ENCODE measurements around the gene WNT11.

Gene WNT11

GRCh38 chr11:76174330-76174729 is 32.0 kb downstream of the WNT11 start:
- no peak for DNase-seq (ENCODE audit: low read depth)

DNA sequence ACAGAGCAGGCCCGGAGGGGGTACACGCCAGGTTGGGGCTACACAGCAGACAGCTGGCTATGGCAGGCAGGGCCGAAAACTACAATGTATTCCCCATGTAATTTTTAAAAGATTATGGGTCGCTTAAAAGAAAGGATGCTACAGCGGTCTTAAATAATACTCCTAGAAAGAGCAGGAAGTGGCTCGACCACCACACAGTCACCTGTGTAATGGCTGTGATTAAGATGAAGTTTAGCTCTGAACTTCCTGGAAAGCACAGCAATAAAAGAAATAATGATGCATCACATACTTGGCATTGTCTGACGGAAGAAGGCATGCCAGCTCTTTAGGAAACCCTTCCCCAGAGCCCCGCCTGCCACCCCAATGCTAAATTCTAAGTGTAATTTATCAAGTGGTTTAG is 32.6 kb downstream of the WNT11 start:
- DNase-seq (ENCODE audit: low read depth), result no peak

GRCh38 chr11:76172583-76172982 is 33.7 kb downstream of the WNT11 start:
- DNase-seq (ENCODE audit: low read depth), result no peak

- DNase-seq (ENCODE audit: low read depth), result no peak
Measured at GRCh38 chr11:76170468-76170867, 35.8 kb downstream of the WNT11 start.

- no peak for DNase-seq (ENCODE audit: low read depth)
Measured at GRCh38 chr11:76169473-76169896, 36.8 kb downstream of the WNT11 start.

DNA sequence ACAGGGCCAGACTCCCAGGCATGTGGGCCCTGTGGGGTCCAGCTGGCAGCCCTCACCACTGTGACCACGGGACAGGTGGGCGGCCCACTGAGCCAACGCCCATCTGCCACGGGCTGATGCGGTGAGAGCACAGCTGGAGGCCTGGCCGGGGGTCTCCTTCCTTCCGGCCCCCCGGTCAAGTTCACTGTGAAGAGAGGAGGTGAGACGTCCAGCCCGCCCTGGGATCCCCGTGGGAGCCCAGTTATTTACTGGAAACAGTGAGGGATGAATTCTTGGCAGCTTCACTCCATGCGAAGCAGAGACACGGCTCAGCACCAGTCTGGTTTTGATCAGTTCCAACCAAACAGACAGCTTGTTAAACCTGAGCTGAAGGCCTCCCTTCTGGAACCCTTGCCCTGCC is 38.7 kb downstream of the WNT11 start:
- DNase-seq (ENCODE audit: low read depth), result no peak

- DNase-seq (ENCODE audit: low read depth), result no peak
Measured at GRCh38 chr11:76166314-76166713, 40.0 kb downstream of the WNT11 start.

GRCh38 chr11:76164861-76165751 is 41.2 kb downstream of the WNT11 start:
- DNase-seq (ENCODE audit: low read depth), result no peak

GRCh38 chr11:76164081-76164480 is 42.2 kb downstream of the WNT11 start:
- no peak for DNase-seq (ENCODE audit: low read depth)

- no peak for DNase-seq (ENCODE audit: low read depth)
Measured at GRCh38 chr11:76163289-76163880, 42.9 kb downstream of the WNT11 start.

DNA sequence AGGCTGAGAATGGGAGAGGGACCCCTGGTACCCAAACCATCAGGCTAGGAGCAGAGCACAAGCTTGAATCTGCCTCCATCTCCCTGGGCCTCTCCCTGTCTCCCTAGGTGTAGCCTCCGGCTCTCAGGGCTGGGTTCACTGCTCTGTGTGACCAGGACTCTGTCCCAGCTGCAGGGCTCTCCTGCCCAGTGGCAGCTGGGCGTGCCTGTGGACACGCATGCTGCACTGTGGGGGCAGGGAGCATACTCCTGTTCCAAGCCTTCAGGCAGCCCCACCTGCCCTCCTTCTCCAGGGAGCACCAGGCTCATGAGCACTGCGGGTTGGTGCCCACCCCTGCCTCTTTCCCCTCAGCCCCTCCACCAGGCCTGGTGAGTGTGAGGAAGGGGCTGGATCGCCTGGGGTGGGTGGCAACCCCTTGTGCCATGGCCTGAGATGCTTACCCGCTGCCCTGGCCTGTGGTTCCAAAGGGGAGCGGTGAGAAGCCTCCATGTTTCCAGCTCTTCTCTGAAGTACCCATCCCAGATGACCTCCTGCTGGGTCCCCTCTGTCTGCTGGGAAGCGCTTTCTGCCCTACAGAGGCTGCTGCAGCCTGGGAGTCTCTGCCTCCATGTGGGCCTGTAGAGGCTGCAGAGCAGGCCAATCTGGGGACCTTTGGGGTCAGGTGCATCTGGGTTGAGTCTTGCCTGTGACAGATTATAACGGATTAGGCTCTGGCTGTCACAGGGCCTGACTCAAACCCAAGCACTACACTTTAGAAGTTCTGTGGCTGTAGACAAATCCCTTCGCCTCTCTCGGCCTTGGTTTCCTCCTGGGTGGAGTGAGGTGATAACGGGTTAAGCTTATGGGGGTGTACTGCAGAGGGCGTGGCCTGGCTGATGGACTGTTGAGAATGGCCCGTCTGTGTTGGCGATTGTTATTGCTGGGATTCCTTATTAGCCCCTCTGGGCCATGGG is 43.7 kb downstream of the WNT11 start:
- no peak for DNase-seq (ENCODE audit: low read depth)

DNA sequence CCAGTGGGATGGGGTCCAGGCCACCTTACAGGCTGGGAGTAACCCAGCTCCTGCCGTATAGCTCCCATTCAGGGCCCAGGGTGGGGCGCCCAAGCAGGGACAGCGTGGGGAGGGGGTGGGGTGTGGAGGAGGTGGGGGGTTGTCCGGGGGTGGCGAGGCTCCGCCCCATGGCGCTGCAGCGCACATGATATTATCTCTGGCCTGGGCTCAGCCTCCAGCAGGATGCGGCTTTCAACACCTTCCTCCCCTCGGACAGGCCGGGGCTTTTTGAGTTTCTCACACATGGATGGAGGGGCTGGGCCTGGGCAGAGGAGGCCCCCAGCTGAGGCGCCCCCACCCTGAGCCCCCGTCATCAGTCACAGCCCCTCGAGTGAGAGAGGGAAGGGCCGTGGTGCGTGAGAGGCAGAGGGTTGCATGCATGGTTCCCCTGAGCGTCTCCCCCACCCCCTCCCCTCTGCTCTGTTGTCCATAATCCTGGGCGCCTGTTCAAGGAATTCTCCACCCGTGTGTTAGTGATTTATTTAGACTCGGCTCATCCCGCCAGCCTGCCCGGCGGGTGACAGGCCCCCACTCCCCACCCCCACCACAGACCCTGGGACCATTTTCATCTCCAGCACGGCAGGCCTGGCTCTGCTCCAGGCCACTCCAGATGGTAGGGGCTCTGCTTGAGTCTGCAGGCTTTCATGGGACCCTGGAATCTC is 44.9 kb downstream of the WNT11 start:
- DNase-seq (ENCODE audit: low read depth), result no peak

DNA sequence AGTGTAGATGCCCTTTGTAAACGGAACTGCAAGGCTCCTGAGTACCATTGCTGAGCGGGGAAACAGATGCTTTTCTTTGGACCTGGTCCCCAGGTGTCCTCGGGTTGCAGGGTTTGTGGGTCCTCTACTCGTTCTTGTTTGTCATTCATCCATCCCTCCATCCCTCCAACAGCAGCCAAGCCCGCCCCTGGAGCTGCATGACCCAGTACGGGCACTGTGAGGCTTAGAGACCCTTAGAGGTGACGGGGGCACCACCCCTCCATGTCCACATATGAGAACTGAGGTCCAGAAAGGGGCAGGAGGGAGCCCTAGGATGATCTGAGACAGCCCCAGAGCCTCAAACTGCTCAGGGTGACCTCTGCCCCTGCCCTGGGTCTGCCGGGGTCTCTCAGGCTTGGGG is 45.4 kb downstream of the WNT11 start:
- DNase-seq (ENCODE audit: low read depth), result no peak

DNA sequence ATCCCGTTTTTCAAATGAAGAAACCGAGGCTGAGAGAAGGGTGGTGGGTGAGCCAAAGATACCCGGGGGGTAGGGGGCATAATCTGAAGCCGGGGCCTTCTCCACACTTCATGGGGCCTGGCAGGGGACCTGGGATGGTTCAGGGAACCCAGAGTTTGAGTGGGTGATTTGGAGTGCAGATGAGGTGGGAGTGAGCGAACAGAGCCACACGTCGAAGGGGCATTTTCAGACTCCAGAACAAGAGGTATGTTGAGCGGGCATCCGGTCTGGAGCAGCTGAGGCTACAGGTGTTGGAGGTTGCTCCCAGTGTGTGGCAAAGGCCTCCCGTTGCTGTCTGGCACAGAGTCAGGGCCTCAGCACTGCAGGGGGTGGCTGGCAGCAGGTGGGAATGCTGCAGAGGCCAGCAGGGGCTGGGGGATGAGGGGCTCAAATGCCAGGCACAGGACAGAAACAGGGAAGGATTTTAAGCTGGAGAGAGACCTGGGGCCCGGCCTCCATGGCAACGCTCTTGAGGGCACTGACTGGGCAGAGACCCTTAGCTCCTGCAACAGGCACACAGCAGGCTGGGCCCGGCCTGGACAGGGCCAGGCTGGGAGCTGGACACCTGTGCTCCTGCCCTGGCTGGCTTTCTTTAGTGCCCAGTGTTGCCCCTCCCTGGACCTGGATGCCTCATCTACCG is 46.2 kb downstream of the WNT11 start:
- DNase-seq (ENCODE audit: low read depth), result no peak

DNA sequence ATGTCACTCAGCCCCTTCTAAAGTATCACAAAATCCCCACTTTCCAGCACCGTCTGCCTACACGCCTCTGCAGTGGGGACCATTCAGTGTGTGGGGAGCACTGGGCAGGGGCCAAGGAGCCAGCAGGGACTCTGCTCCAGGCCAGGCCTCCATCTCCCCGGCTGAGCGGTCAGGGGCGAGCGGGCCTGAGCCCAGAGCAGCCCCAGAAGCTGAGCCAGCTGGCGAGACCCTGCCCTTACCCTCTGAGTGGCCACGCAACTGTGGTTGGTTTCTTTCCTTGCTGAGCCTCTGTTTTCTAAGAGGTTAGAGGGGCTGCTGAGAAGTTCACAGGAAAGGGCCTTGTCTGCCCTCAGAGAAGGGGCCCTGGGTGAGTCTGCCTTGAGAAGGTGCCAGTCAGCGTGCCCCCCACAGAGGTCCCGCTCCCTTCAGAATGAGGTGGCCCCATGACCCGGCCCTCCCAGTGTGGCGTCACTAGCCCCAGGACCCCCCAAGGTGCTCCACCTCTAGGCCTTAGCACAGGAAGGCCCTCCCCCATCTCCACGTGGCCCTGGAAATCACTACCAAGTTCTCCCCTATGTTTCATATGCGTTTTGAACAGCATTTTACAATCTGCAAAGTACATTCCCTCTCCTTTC is 46.9 kb downstream of the WNT11 start:
- DNase-seq (ENCODE audit: low read depth), result no peak

GRCh38 chr11:76158394-76159302 is 47.7 kb downstream of the WNT11 start:
- no peak for DNase-seq (ENCODE audit: low read depth)

GRCh38 chr11:76157891-76158290 is 48.4 kb downstream of the WNT11 start:
- DNase-seq (ENCODE audit: low read depth), result no peak

- DNase-seq (ENCODE audit: low read depth), result no peak
Measured at GRCh38 chr11:76156971-76157427, 49.3 kb downstream of the WNT11 start.

GRCh38 chr11:76155500-76156227 is 50.6 kb downstream of the WNT11 start:
- no peak for DNase-seq (ENCODE audit: low read depth)
